GM12878 (cell line): ENCODE measurements around the gene PPCS. TPM values are rescaled to one million over a fixed set of nuclear protein-coding genes. Genes with fewer than 3 reads are reported as not detected.

ENCODE experiments used
- ATAC-seq: fragments of 200-7000 bp; cut with Tn5 transposase; 3 replicates; pipeline ENCODE4 v1.9.1; 2020; ENCODE audit warnings: mild to moderate bottlenecking, moderate library complexity
- BruUV-seq: library from RNA; stranded (reverse); fragments of 400-500 nt; replicated peaks from 2 replicates; lab custom pipeline; 2021; lab: Mats Ljungman, UMichigan
- CTCF ChIA-PET: fragments of 300-600 bp; sonication (Branson Sonifier 250); formaldehyde crosslinking; extraction: SDS; loops from one replicate; lab custom pipeline; 2021; ENCODE audit warnings: inconsistent platforms; lab: Yijun Ruan, JAX
- POLR2A ChIA-PET: fragments of 350-600 bp; formaldehyde crosslinking; extraction: SDS; loops from one replicate; lab custom pipeline; 2021; ENCODE audit warnings: inconsistent platforms; lab: Charles Lee
- RAD21 ChIA-PET: fragments of 300-600 bp; sonication (Branson Sonifier 250); formaldehyde crosslinking; loops from one replicate; lab custom pipeline; 2023; ENCODE audit warnings: antibody characterized with exemption; ENCODE audit not compliant: unreplicated experiment; lab: Charles Lee
- SMC1A ChIA-PET: fragments of 300-600 bp; sonication (Branson Sonifier 250); formaldehyde crosslinking; loops from one replicate; lab custom pipeline; 2023; ENCODE audit not compliant: unreplicated experiment, uncharacterized antibody; lab: Charles Lee
- DNase-seq: peaks from one replicate; pipeline ENCODE4 v3.0.0-alpha.2; 2011; ENCODE audit warnings: low read depth, low spot score
- FAIRE-seq: peaks from 3 replicates; lab custom pipeline; 2011; peaks lifted over from hg19 to GRCh38; lab: Jason Lieb, UNC
- H2AFZ ChIP-seq: 2 replicates; pipeline ENCODE4 v1.6.0; 2011; ENCODE audit warnings: low read depth, low read length, control low read depth; ENCODE audit not compliant: control insufficient read depth
- H3K27ac ChIP-seq: 2 replicates; pipeline ENCODE4 v1.5.1; 2011; ENCODE audit warnings: control low read depth; ENCODE audit not compliant: control insufficient read depth, insufficient read depth
- H3K27me3 ChIP-seq, 2 experiments: replicated peaks in 1 of 2; 2 replicates each; pipeline versions ENCODE4 v1.6.0 to v1.6.1; 2011; ENCODE audit warnings: low read length in 1 of 2; ENCODE audit not compliant: control insufficient read depth in 2 of 2, insufficient read depth in 2 of 2
- H3K36me3 ChIP-seq, 2 experiments: 2 replicates each; pipeline ENCODE4 v1.5.1; 2011; ENCODE audit warnings: low read length in 1 of 2; ENCODE audit not compliant: control insufficient read depth in 2 of 2, insufficient read depth in 2 of 2
- H3K4me1 ChIP-seq: 2 replicates; pipeline ENCODE4 v1.6.1; 2011; ENCODE audit warnings: mild to moderate bottlenecking, low read length, moderate library complexity, mixed read lengths; ENCODE audit not compliant: control insufficient read depth, insufficient read depth
- H3K4me2 ChIP-seq: 2 replicates; pipeline ENCODE4 v1.6.0; 2011; ENCODE audit warnings: control low read depth; ENCODE audit not compliant: control insufficient read depth, insufficient read depth
- H3K4me3 ChIP-seq: fragments of 200-600 bp; sonication (generic); 2 replicates; pipeline ENCODE4 v1.5.1; 2016
- H3K79me2 ChIP-seq: 2 replicates; pipeline ENCODE4 v1.6.0; 2011; ENCODE audit warnings: low read length; ENCODE audit not compliant: control insufficient read depth, insufficient read depth
- H3K9ac ChIP-seq: 2 replicates; pipeline ENCODE4 v1.8.0; 2011; ENCODE audit warnings: low read length, control low read depth, mixed read lengths; ENCODE audit not compliant: control insufficient read depth, insufficient read depth
- H3K9me3 ChIP-seq: replicated peaks from 3 replicates; pipeline ENCODE4 v1.5.1; 2011; ENCODE audit warnings: mild to moderate bottlenecking, low read length; ENCODE audit not compliant: control insufficient read depth, insufficient read depth
- H4K20me1 ChIP-seq: 2 replicates; pipeline ENCODE4 v1.6.0; 2011; ENCODE audit not compliant: control insufficient read depth, insufficient read depth
- BACH1 ChIP-seq: fragments of 450-650 bp; IDR thresholded peaks from 2 replicates; pipeline ENCODE4 v1.6.1; 2017; ENCODE audit warnings: mild to moderate bottlenecking, borderline replicate concordance
- BRCA1 ChIP-seq: IDR thresholded peaks from 2 replicates; pipeline ENCODE4 v1.6.1; 2011; ENCODE audit warnings: low read depth, low read length, improper control_type of control experiment
- MLLT1 ChIP-seq: fragments of 450-650 bp; IDR thresholded peaks from 2 replicates; pipeline ENCODE4 v1.6.1; 2016; ENCODE audit warnings: mild to moderate bottlenecking
- MTA3 ChIP-seq: IDR thresholded peaks from 2 replicates; pipeline ENCODE4 v1.6.1; 2012; ENCODE audit warnings: low read length, inconsistent platforms, borderline replicate concordance
- MXI1 ChIP-seq: fragments of 150-350 bp; IDR thresholded peaks from 2 replicates; pipeline ENCODE4 v1.6.1; 2011; ENCODE audit warnings: low read depth, mild to moderate bottlenecking, inconsistent platforms, low read length, improper control_type of control experiment
- PAX5 ChIP-seq: IDR thresholded peaks from 2 replicates; pipeline ENCODE4 v1.6.1; 2011; ENCODE audit warnings: low read depth, low read length, borderline replicate concordance
- RELA ChIP-seq: fragments of 450-650 bp; IDR thresholded peaks from 2 replicates; pipeline ENCODE4 v1.8.0; 2014; ENCODE audit warnings: borderline replicate concordance; ENCODE audit not compliant: partially characterized antibody
- SMC3 ChIP-seq: IDR thresholded peaks from 2 replicates; pipeline ENCODE4 v1.6.1; 2011; ENCODE audit warnings: low read length, improper control_type of control experiment, borderline replicate concordance
- STAT3 ChIP-seq: IDR thresholded peaks from 2 replicates; pipeline ENCODE4 v1.6.1; 2011; ENCODE audit warnings: low read depth, low read length, improper control_type of control experiment
- TARDBP ChIP-seq: IDR thresholded peaks from 2 replicates; pipeline ENCODE4 v1.6.1; 2016; ENCODE audit warnings: borderline replicate concordance
- WGBS: methylation state at CpG from one replicate; pipeline ENCODE4 v1.1.6; 2016; ENCODE audit warnings: low lambda C conversion rate; ENCODE audit not compliant: insufficient replicate concordance, insufficient coverage; ENCODE audit errors: missing lambda C conversion rate; 5-methylcytosine and 5-hydroxymethylcytosine counted together
- in situ Hi-C: fragments of 300-500 bp; cut with MboI; formaldehyde crosslinking; loops from 9 replicates; pipeline ENCODE4 v1.14.3; 2018; ENCODE audit warnings: mixed read lengths
- intact Hi-C: fragments of 100-400 bp; cut with micrococcal nuclease; formaldehyde crosslinking; loops from one replicate; pipeline ENCODE4 v1.14.2; 2022; ENCODE audit not compliant: unreplicated experiment
- polyA plus RNA-seq, 11 experiments: library from polyadenylated mRNA; depleted of rRNA in 4 of 11; unstranded in 6 of 11; stranded (reverse) in 5 of 11; fragments of >200 nt; fragmentation: Nextera tagmentation in 4 of 11; fragmentation: Illumina TruSeq in 1 of 11; extraction: Ambion mirVana in 4 of 11; extraction: Trizol in 1 of 11; gene quantifications; 1 replicate in 1 of 11; 2 replicates in 10 of 11; pipeline versions ENCODE4 v1.2.1 to v1.2.3, GENCODE V29; 2011 to 2016; ENCODE audit warnings: inconsistent platforms in 2 of 11, missing spikeins in 2 of 11, low read depth in 1 of 11
- total RNA-seq, 4 experiments: library from RNA; depleted of rRNA in 3 of 4; stranded (reverse); fragments of >200 nt in 3 of 4; fragmentation: Illumina TruSeq in 1 of 4; extraction: Trizol in 1 of 4; gene quantifications; 2 replicates each; pipeline versions ENCODE4 v1.2.1 to v1.2.3, GENCODE V29; 2013 to 2021
- TF ChIP-seq, protein P1 (sequence below): IDR thresholded peaks from 2 replicates; pipeline ENCODE4 v1.6.1; 2012; ENCODE audit warnings: low read depth, low read length, improper control_type of control experiment
- TF ChIP-seq, protein P2 (sequence below): fragments of 450-650 bp; conservative IDR thresholded peaks from 2 replicates; pipeline ENCODE4 v1.6.1; 2017; ENCODE audit warnings: mild to moderate bottlenecking, moderate library complexity

PPCS gene
- total and polyA plus RNA-seq, 10 of the 15 experiments (the other 5 are each of a cell fraction or from before 2014, with no cell fraction given) = 35.6 to 79.4 (median 51.9) TPM

- 11% methylated on average over 1 of the region's 1 CpG for WGBS
- Histone ChIP-seq H3K79me2 (no peaks in the 10 kb centered on the region), H3K36me3 (no peaks in the 10 kb centered on the region), H2AFZ (no peak overlapping the region), H3K9ac (no peak overlapping the region), H3K4me1 (no peaks in the 10 kb centered on the region), H3K27ac (no peak overlapping the region), H3K9me3 (no peaks in the 10 kb centered on the region), H4K20me1 (no peaks in the 10 kb centered on the region), H3K4me3 (no peak overlapping the region), H3K4me2 (no peak overlapping the region), H3K27me3 (no peaks in the 10 kb centered on the region)
- intact Hi-C loops (no loop called here), in situ Hi-C loops (no loop called here)
- SMC1A ChIA-PET = interaction anchor here (0.9 to 1.1 kb wide), 3 partner anchors 14 to 45 kb away, joined by 3 read pairs; no protein-coding TSS in a partner anchor
- RAD21 ChIA-PET = no interaction called here
- POLR2A ChIA-PET = interaction anchor here (1.0 kb wide), 1 partner anchor 13 kb away, joined by 3 read pairs; no protein-coding TSS in a partner anchor
- ATAC-seq (no peak), DNase-seq (no peak), FAIRE-seq (no peak)
- no TSS peak for BruUV-seq
- no peak for TF ChIP-seq STAT3
- TF ChIP-seq BACH1 = no peak
- no peak for TF ChIP-seq MTA3
- TF ChIP-seq SMC3 = no peak
- TF ChIP-seq PAX5 = no peak
- no peak for TF ChIP-seq MXI1
- TF ChIP-seq TARDBP = no peak
- TF ChIP-seq BRCA1 = no peak
- TF ChIP-seq, protein P1, sequence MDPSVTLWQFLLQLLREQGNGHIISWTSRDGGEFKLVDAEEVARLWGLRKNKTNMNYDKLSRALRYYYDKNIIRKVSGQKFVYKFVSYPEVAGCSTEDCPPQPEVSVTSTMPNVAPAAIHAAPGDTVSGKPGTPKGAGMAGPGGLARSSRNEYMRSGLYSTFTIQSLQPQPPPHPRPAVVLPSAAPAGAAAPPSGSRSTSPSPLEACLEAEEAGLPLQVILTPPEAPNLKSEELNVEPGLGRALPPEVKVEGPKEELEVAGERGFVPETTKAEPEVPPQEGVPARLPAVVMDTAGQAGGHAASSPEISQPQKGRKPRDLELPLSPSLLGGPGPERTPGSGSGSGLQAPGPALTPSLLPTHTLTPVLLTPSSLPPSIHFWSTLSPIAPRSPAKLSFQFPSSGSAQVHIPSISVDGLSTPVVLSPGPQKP = no peak
- TF ChIP-seq, protein P2, sequence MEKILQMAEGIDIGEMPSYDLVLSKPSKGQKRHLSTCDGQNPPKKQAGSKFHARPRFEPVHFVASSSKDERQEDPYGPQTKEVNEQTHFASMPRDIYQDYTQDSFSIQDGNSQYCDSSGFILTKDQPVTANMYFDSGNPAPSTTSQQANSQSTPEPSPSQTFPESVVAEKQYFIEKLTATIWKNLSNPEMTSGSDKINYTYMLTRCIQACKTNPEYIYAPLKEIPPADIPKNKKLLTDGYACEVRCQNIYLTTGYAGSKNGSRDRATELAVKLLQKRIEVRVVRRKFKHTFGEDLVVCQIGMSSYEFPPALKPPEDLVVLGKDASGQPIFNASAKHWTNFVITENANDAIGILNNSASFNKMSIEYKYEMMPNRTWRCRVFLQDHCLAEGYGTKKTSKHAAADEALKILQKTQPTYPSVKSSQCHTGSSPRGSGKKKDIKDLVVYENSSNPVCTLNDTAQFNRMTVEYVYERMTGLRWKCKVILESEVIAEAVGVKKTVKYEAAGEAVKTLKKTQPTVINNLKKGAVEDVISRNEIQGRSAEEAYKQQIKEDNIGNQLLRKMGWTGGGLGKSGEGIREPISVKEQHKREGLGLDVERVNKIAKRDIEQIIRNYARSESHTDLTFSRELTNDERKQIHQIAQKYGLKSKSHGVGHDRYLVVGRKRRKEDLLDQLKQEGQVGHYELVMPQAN = no peak
- no peak for TF ChIP-seq MLLT1
- no peak for TF ChIP-seq RELA
- CTCF ChIA-PET = interaction anchor here (0.6 kb wide), 1 partner anchor 261 kb away, joined by 3 read pairs; no protein-coding TSS in a partner anchor
Observed at GRCh38 chr1:42429603-42430002, 26.7 kb upstream of the PPCS start.
